Mesothelial cell of epicardium (in vitro differentiated cells): ENCODE results near the gene PLPP6. TPM values are rescaled to one million over a fixed set of nuclear protein-coding genes. Genes with fewer than 3 reads are reported as not detected.

Experiments used
- DNase-seq, 2 experiments: peaks; one replicate each; pipeline ENCODE4 v3.0.0; 2021; ENCODE audit warnings: low spot score in 2 of 2; ENCODE audit not compliant: unreplicated experiment in 2 of 2
- H3K27ac Mint-ChIP-seq: 2 replicates; pipeline ENCODE4 v1.8.0; 2021; ENCODE audit warnings: mixed read lengths
- H3K27me3 Mint-ChIP-seq: 2 replicates; pipeline ENCODE4 v1.8.0; 2021; ENCODE audit warnings: low read depth, mixed read lengths
- H3K36me3 Mint-ChIP-seq: 2 replicates; pipeline ENCODE4 v1.8.0; 2021; ENCODE audit warnings: mixed read lengths
- H3K4me1 Mint-ChIP-seq: 2 replicates; pipeline ENCODE4 v1.8.0; 2021; ENCODE audit warnings: mixed read lengths
- H3K4me3 Mint-ChIP-seq: 2 replicates; pipeline ENCODE4 v1.8.0; 2021; ENCODE audit warnings: mild to moderate bottlenecking, moderate library complexity, mixed read lengths
- H3K9me3 Mint-ChIP-seq: 2 replicates; pipeline ENCODE4 v1.8.0; 2021; ENCODE audit warnings: mixed read lengths
- CTCF ChIP-seq: fragments of 200-600 bp; sonication (generic); IDR thresholded peaks from one replicate; pipeline ENCODE4 v1.5.0; 2021; ENCODE audit warnings: antibody characterized with exemption; ENCODE audit not compliant: unreplicated experiment
- total RNA-seq: library from RNA; stranded (reverse); gene quantifications from 3 replicates; pipeline ENCODE4 v1.2.1, GENCODE V29; 2021

The PLPP6 gene
- 11.3 to 12.7 TPM (median 11.8 TPM) in 3 replicates for total RNA-seq

- Mint-ChIP-seq H3K27ac (peak within 1 kb of the TSS; percentile 83), H3K4me3 (peak within 1 kb of the TSS; percentile 80), H3K4me1 (peaks cover 50% of the 10 kb centered on the region), H3K27me3 (no peaks in the 10 kb centered on the region), H3K36me3 (peaks cover 5% of the 10 kb centered on the region), H3K9me3 (peaks cover 3% of the 10 kb centered on the region)
- peak; percentile 13 for TF ChIP-seq CTCF
- peak; percentile 60 to 85 for DNase-seq
These were observed at the start of gene PLPP6 for GRCh38 chr9:4662108-4662988. PLPP6 (plus strand) TSS chr9:4662294; CDS start chr9:4662376, 82 bp downstream.

- no peak for TF ChIP-seq CTCF
- Mint-ChIP-seq H3K4me1 (no peaks in the 10 kb centered on the region), H3K27ac (no peak overlapping the region), H3K36me3 (peaks cover 2% of the 10 kb centered on the region), H3K4me3 (no peak overlapping the region), H3K27me3 (no peaks in the 10 kb centered on the region), H3K9me3 (no peaks in the 10 kb centered on the region)
- no peak for DNase-seq
These were observed 47.5 kb upstream of the PLPP6 start for GRCh38 chr9:4614627-4615026.

DNA sequence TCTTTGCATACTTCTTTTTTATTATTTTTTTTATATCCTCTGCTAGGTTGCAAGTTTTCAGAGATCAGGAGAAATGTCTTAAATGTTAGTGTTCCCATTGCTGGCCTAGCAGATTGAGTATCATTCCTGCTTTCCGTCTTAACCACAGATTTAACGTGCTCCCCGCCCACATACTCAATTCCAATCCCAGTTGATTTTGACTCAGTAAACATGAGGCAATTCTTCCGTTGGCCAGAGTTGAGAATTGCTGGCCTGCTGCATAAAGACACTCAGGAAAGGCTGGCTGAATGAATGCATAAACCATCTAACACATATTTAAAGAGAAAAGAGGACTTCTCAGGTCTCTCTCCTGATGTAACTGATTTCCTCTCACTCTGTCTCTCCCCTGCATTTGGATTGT lies 46.8 kb upstream of the PLPP6 start:
- H3K9me3 Mint-ChIP-seq = no peaks in the 10 kb centered on the region
- no peak for TF ChIP-seq CTCF
- no peak overlapping the region for H3K27ac Mint-ChIP-seq
- no peaks in the 10 kb centered on the region for H3K27me3 Mint-ChIP-seq
- H3K4me1 Mint-ChIP-seq = no peaks in the 10 kb centered on the region
- peaks cover 2% of the 10 kb centered on the region for H3K36me3 Mint-ChIP-seq
- DNase-seq = no peak
- no peak overlapping the region for H3K4me3 Mint-ChIP-seq

- Mint-ChIP-seq H3K4me1 (no peaks in the 10 kb centered on the region), H3K36me3 (peaks cover 2% of the 10 kb centered on the region), H3K4me3 (no peak overlapping the region), H3K27ac (no peak overlapping the region), H3K9me3 (no peaks in the 10 kb centered on the region), H3K27me3 (no peaks in the 10 kb centered on the region)
- no peak for DNase-seq
- no peak for TF ChIP-seq CTCF
These were observed 46.3 kb upstream of the PLPP6 start for GRCh38 chr9:4615778-4616177.

DNA sequence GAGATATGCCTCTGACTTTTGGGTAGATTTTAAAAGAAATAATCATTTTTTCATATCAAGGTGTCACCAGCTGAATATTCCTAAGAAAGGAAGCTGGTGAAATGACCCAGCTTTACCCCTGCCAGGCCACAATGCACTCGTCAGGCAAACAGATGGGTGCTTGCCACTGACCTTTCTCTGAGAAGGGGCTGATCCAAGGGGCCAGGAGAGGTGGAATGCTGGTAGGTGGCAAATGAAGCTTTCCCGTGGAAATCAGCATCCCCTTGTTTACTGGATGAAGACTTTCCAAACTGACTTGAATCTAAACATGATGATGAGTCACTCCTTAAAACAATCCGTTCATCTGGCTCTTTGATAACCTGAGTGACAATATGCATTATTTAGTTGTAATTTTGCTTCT lies 44.3 kb upstream of the PLPP6 start:
- no peak overlapping the region for H3K4me3 Mint-ChIP-seq
- no peaks in the 10 kb centered on the region for H3K4me1 Mint-ChIP-seq
- TF ChIP-seq CTCF = no peak
- no peak overlapping the region for H3K27ac Mint-ChIP-seq
- no peaks in the 10 kb centered on the region for H3K36me3 Mint-ChIP-seq
- no peaks in the 10 kb centered on the region for H3K9me3 Mint-ChIP-seq
- DNase-seq = no peak
- H3K27me3 Mint-ChIP-seq = no peaks in the 10 kb centered on the region
